K562 (cell line): Measurements from ENCODE around the gene ZNF629. TPM values are rescaled to one million over a fixed set of nuclear protein-coding genes. Genes with fewer than 3 reads are reported as not detected.

ENCODE experiments used
- CREBBP ChIP-seq: IDR thresholded peaks from one replicate; pipeline ENCODE4 v1.6.1; 2012; ENCODE audit warnings: low read depth, mild to moderate bottlenecking, control low read depth, inconsistent platforms, low read length
- EGR1 ChIP-seq: fragments of 450-650 bp; conservative IDR thresholded peaks from 2 replicates; pipeline ENCODE4 v1.6.1; 2017; ENCODE audit warnings: mild to moderate bottlenecking
- FOXP4 ChIP-seq: sonication (generic); formaldehyde crosslinking; IDR thresholded peaks from 2 replicates; pipeline ENCODE4 v1.8.0; 2022; ENCODE audit warnings: mild to moderate bottlenecking, missing genetic modification reagents, borderline replicate concordance
- KLF6 ChIP-seq: fragments of 250-450 bp; sonication (Bioruptor Pico); IDR thresholded peaks from 2 replicates; pipeline ENCODE4 v1.4.0; 2020; ENCODE audit warnings: mild to moderate bottlenecking, moderate library complexity, borderline replicate concordance
- POLR2G ChIP-seq: fragments of 200-400 bp; formaldehyde crosslinking; IDR thresholded peaks from 2 replicates; pipeline ENCODE4 v1.6.1; 2017; ENCODE audit warnings: low read depth, mild to moderate bottlenecking, antibody characterized with exemption, low read length, moderate library complexity
- PRPF4 ChIP-seq: fragments of 200-400 bp; formaldehyde crosslinking; IDR thresholded peaks from one replicate; pipeline ENCODE4 v1.6.1; 2017; ENCODE audit warnings: low read length, low read depth, mild to moderate bottlenecking; ENCODE audit not compliant: insufficient read depth, poor library complexity, severe bottlenecking
- ZBTB12 ChIP-seq: fragments of 250-450 bp; sonication (Bioruptor Pico); IDR thresholded peaks from 2 replicates; pipeline ENCODE4 v1.4.0; 2020
- ZNF407 ChIP-seq: fragments of 450-650 bp; IDR thresholded peaks from 2 replicates; pipeline ENCODE4 v1.6.1; 2016; ENCODE audit warnings: low read depth
- ZNF584 ChIP-seq: fragments of 200-800 bp; sonication (Bioruptor generic); IDR thresholded peaks from 2 replicates; pipeline ENCODE4 v1.6.1; 2016; ENCODE audit warnings: low read depth, mild to moderate bottlenecking, missing genetic modification characterization, missing compliant biosample characterization
- ZNF696 ChIP-seq: fragments of 250-450 bp; sonication (Bioruptor Pico); conservative IDR thresholded peaks from 2 replicates; pipeline ENCODE4 v1.4.0; 2020; ENCODE audit warnings: mild to moderate bottlenecking, moderate library complexity
- polyA plus RNA-seq, 8 experiments: library from polyadenylated mRNA; depleted of rRNA in 4 of 8; stranded (reverse) in 5 of 8; unstranded in 3 of 8; fragments of >200 nt; fragmentation: Nextera tagmentation in 2 of 8; fragmentation: Illumina TruSeq in 1 of 8; extraction: Ambion mirVana in 2 of 8; extraction: Trizol in 1 of 8; gene quantifications; 2 replicates each; pipeline versions ENCODE4 v1.2.1 to v1.2.3, GENCODE V29; 2011 to 2014; ENCODE audit warnings: inconsistent platforms in 1 of 8, missing spikeins in 1 of 8
- total RNA-seq, 7 experiments: library from RNA; depleted of rRNA in 6 of 7; stranded (reverse); fragments of >200 nt in 6 of 7; fragmentation: Illumina TruSeq in 2 of 7; extraction: Trizol in 2 of 7; gene quantifications; 2 replicates each; pipeline versions ENCODE4 v1.2.1 to v1.2.3, GENCODE V29; 2011 to 2021; ENCODE audit warnings: low replicate concordance in 1 of 7
- TF ChIP-seq, protein P1 (sequence below): fragments of 250-450 bp; sonication (Bioruptor Pico); IDR thresholded peaks from 2 replicates; pipeline ENCODE4 v1.4.0; 2020; ENCODE audit warnings: mild to moderate bottlenecking

The ZNF629 gene
- total and polyA plus RNA-seq, 9 of the 15 experiments (the other 6 are each of a cell fraction or from before 2014, with no cell fraction given) = 0.44 to 18.8 (median 7.4) TPM

DNA sequence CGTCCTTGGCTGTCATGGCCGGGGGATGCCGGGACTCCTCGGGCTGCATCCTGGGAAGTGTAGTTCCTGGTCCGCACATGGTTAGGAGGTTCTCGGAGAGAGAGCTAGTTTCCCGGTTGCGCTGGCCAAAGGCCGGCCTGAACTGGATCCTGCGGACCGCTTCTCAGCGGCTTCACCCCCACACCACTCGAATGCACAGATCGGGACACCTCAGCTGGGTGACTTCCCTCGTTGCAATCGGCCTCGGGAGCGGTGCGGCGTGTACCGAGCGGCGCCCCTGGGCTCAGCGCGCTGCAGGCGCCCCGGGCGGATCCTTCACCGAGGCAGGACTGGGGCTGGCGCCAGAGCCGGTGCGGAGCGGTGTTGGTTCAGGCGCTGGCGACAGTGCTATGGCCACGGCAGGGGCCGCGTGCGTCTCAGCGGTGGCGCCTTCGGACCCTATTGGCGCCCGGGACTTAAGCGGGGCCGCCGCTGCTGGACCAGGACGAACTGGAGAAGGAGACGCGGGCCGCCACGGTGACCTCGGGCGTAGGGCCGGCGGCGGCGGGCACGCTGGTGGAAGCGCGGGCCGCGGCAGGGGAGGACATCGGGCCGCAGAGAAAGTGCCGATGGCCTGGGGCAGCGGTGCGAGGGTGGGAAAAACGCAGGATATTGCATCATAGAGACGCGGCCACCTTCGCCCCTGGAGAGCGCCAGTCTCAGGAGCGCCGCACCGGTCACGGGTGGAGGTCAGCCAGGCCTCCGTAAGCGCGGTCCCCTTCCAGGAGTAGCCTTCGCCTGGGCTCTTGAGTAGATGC is 11.4 kb downstream of the ZNF629 start (continued):
- TF ChIP-seq EGR1 = no peak
- 0 out of 2 replicates have a peak, but pooled peaks have one; percentile 24 for TF ChIP-seq KLF6 (CRISPR knock-in tag)
- TF ChIP-seq ZBTB12 (CRISPR knock-in tag) = peak; percentile 42; the same call in 1 of the 2 replicates
- TF ChIP-seq POLR2G = peak; percentile 99
- TF ChIP-seq ZNF407 = peak; percentile 67
- TF ChIP-seq ZNF696 (CRISPR knock-in tag) = no peak; the same call in 1 of the 2 replicates
- TF ChIP-seq, protein P1, sequence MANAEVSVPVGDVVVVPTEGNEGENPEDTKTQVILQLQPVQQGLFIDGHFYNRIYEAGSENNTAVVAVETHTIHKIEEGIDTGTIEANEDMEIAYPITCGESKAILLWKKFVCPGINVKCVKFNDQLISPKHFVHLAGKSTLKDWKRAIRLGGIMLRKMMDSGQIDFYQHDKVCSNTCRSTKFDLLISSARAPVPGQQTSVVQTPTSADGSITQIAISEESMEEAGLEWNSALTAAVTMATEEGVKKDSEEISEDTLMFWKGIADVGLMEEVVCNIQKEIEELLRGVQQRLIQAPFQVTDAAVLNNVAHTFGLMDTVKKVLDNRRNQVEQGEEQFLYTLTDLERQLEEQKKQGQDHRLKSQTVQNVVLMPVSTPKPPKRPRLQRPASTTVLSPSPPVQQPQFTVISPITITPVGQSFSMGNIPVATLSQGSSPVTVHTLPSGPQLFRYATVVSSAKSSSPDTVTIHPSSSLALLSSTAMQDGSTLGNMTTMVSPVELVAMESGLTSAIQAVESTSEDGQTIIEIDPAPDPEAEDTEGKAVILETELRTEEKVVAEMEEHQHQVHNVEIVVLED (CRISPR knock-in tag) = no peak; the same call in 1 of the 2 replicates
- TF ChIP-seq PRPF4 = peak; percentile 67
- TF ChIP-seq ZNF584 = 0 out of 2 replicates have a peak, but pooled peaks have one; percentile 40
- TF ChIP-seq CREBBP = no peak
- no peak for TF ChIP-seq FOXP4 (CRISPR knock-in tag)
